H1 (cell line): Measurements from ENCODE around the gene CXCL14.

Source experiments
- BCL11A ChIP-seq, 2 experiments: IDR thresholded peaks; one replicate each; pipeline ENCODE4 v1.6.1; 2011; ENCODE audit warnings: low read depth in 2 of 2, low read length in 2 of 2, mild to moderate bottlenecking in 2 of 2
- CEBPB ChIP-seq: IDR thresholded peaks from 2 replicates; pipeline ENCODE4 v1.6.1; 2012; ENCODE audit warnings: low read depth, low read length
- EZH2 ChIP-seq: fragments of 200-600 bp; sonication (generic); IDR thresholded peaks from 2 replicates; pipeline ENCODE4 v1.7.1; 2012; ENCODE audit warnings: low read depth, mild to moderate bottlenecking, moderate library complexity, low read length, inconsistent platforms; ENCODE audit not compliant: severe bottlenecking
- JUND ChIP-seq: IDR thresholded peaks from 2 replicates; pipeline ENCODE4 v1.6.1; 2011; ENCODE audit warnings: mild to moderate bottlenecking, improper control_type of control experiment, low read length
- MAFK ChIP-seq: IDR thresholded peaks from 2 replicates; pipeline ENCODE4 v1.6.1; 2012; ENCODE audit warnings: low read depth, mild to moderate bottlenecking, improper control_type of control experiment, low read length
- POLR2A ChIP-seq, 2 experiments: IDR thresholded peaks; 1 replicate in 1 of 2; 2 replicates in 1 of 2; pipeline ENCODE4 v1.6.1; 2011; ENCODE audit warnings: low read depth in 2 of 2, low read length in 2 of 2, mild to moderate bottlenecking in 2 of 2; ENCODE audit errors: control extremely low read depth in 1 of 2
- TF ChIP-seq, protein P1 (sequence below), 3 experiments: IDR thresholded peaks; 1 replicate in 2 of 3; 2 replicates in 1 of 3; pipeline versions ENCODE4 v1.5.1 to v1.6.1; 2011; ENCODE audit warnings: low read length in 3 of 3, mild to moderate bottlenecking in 3 of 3, inconsistent platforms in 2 of 3, low read depth in 1 of 3, moderate library complexity in 1 of 3; ENCODE audit not compliant: insufficient read depth in 1 of 3; ENCODE audit errors: control extremely low read depth in 1 of 3

DNA sequence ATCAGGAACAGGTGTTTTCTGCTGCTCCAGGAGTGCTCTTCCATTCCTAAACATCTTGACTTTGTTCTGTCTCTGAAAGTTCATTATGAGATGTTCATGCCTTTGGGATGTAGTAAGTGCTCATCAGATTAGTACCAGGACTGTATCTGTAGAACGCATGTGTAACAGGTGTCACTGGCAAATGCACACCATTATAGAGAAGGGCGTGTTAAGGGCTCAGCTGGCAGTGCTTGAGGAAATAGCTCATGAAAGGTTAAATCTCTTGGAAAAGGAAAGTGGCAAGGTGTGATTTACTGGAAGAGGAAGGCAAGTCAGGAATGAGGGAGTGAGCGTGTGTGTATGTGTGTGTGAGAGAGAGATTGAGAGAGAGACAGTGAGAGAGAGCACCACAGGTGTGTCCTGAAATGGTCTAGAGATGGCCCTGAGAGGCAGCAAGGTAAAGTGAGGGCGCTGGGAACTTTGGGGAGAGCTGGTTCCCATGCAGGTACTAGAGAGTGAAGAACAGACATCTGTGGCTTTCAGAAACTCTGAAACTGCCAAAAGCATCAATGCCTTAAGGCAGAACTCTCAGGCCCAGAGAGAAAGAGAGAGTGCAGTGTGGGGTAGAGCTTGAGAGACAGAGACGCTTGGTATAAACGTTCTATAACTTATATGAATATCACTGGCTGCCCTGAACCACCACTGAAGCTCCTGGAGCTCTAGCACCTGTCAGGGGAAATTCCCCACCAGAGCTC, 13.7 kb upstream of the CXCL14 start:
- TF ChIP-seq POLR2A (IDR thresholded peaks at IDR 0.05; ENCODE audit: control extremely low read depth in 1 of 2, low read depth in 2 of 2, low read length in 2 of 2) (no peak), CEBPB (no peak), BCL11A (IDR thresholded peaks at IDR 0.05; ENCODE audit: low read depth in 2 of 2, low read length in 2 of 2) (no peak), MAFK (no peak), EZH2 (no peak), JUND (no peak)
- TF ChIP-seq, protein P1, sequence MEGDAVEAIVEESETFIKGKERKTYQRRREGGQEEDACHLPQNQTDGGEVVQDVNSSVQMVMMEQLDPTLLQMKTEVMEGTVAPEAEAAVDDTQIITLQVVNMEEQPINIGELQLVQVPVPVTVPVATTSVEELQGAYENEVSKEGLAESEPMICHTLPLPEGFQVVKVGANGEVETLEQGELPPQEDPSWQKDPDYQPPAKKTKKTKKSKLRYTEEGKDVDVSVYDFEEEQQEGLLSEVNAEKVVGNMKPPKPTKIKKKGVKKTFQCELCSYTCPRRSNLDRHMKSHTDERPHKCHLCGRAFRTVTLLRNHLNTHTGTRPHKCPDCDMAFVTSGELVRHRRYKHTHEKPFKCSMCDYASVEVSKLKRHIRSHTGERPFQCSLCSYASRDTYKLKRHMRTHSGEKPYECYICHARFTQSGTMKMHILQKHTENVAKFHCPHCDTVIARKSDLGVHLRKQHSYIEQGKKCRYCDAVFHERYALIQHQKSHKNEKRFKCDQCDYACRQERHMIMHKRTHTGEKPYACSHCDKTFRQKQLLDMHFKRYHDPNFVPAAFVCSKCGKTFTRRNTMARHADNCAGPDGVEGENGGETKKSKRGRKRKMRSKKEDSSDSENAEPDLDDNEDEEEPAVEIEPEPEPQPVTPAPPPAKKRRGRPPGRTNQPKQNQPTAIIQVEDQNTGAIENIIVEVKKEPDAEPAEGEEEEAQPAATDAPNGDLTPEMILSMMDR (IDR thresholded peaks at IDR 0.05; ENCODE audit: control extremely low read depth in 1 of 3, insufficient read depth in 1 of 3, low read depth in 1 of 3, low read length in 3 of 3): no peak
